NCI-H2107 treated with DMSO at 0.1 percent for 48 hours (cell line): ENCODE results near the gene ZNFX1.
A peak's percentile ranks its signal among the peaks of the same experiment; 100 is the strongest.
"Not testable (repeated sequence)": the region's sequence is repeated elsewhere in the genome, so short reads cannot be mapped to it uniquely, and the experiment has no call there.

Experiments
- DNase-seq: peaks from one replicate; lab custom pipeline; 2025; ENCODE audit not compliant: unreplicated experiment; lab: John Stamatoyannopoulos, UW

ZNFX1 gene

GRCh38 chr20:49216991-49217578 is 60.8 kb downstream of the ZNFX1 start:
- peak; percentile 87 for DNase-seq

DNA sequence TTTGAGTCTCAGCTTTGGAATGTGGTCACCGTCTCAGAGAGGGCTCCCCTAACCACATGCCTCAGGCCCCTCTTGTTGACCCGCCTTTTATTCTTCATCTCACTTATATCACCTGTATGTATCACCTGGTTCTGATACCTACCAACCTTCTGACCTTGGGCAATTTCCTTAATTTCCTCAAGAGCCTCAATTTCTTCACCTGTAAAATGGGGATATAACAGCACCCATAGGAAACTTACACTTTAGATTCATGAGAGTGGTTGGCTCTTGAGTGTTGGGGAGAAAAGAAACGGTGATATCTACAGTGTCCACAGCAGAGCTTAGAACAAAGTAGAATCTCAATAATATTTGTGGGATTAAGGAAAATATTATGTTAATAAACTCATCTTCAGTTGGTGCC is 62.6 kb downstream of the ZNFX1 start:
- DNase-seq, result no peak

- no peak for DNase-seq
Measured at GRCh38 chr20:49214571-49214970, 63.3 kb downstream of the ZNFX1 start.

GRCh38 chr20:49210757-49211110 is 67.1 kb downstream of the ZNFX1 start:
- no peak for DNase-seq

DNA sequence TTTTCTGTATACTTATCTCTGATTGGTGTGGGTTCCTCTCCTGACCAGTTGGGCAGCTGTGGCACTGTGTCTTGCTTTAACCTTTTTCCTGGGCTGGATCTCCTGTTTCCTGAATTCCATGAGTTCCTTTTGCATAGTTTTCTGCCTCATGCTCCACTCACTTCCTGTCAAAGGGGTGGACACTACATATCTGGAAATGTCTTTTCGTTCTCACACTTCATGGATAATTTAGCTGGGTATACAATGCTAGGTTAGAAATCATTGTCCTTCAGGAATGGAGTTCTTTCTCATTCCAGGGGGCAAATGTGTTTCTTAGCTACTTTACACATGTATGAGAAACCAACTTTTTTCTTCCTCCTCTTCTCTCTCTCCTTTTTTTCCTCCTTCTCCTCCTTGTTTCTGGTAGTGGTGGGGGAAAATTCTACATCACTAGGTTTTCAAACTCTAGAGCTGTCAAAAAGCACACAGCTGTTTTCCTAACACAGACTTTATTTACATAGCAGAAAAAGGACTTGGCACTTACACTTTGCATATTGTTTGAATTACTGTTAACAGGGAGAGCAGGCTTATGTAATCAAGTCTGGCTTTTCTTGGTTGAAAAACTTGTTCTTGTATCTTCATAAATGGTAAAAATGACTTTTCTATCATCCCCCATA is 67.6 kb downstream of the ZNFX1 start:
- DNase-seq, result no peak

DNA sequence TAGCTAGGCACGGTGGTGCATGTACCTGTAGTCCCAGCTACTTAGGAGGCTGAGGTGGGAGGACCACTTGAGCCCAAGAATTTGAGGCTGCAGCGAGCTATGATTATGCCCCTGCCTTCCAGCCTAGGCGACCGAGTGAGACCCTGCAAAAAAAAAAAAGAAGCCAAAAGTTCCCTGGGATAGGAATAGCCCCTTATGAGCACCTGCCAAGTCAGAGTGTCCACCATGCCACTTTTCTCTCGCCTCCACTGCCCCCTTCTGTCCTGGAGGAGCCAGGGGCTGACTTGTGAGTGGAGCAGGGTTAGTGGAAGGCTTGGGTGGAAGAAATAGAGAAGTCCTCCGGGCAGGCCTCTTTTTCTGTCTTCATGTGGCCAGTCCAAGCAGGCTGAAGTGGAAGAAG is 70.8 kb downstream of the ZNFX1 start:
- DNase-seq, result no peak

GRCh38 chr20:49203746-49204145 is 74.1 kb downstream of the ZNFX1 start:
- DNase-seq, result no peak

DNA sequence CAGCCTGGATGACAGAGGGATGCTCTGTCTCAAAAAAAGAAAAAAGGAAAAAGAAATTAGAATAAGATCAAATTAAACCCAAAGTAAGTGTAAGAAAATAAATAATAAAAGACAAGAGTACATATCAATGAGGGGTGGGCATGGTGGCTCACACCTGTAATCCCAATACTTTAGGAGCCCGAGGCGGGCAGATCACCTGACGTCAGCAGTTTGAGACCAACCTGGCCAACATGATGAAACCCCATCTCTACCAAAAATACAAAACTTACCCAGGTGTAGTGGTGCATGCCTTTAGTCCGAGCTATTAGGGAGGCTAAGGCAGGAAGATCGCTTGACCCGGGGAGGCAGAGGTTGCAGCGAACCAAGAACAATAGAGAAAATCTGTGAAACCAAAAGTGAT is 74.8 kb downstream of the ZNFX1 start:
- no peak for DNase-seq

GRCh38 chr20:49199729-49200293 is 78.0 kb downstream of the ZNFX1 start:
- no peak for DNase-seq

DNA sequence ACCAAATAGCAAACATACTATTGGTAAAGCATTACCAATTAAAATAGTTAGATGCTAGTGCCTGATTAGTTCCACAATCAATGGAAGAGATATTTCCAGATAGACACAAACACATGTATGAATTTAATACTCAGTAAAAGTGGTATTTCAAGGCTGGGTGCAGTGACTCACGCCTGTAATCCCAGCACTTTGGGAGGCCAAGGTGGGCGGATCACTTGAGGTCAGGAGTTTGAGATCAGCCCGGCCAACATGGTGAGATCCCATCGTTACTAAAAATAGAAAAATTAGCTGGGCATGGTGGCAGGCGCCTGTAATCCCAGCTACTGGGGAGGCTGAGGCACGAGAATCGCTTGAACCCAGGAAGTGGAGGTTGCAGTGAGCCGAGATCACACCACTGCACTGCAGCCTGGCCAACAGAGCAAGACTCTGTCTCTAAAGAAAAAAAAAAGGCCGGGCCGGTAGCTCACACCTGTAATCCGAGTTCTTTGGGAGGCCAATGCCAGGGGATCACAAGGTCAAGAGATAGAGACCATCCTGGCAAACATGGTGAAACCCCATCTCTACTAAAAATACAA is 84.8 kb downstream of the ZNFX1 start:
- DNase-seq, result not testable (repeated sequence)
